A549 treated with AZD2906 at 1 μM for 4 hours (cell line): ENCODE results near the gene DAB2IP. TPM values are rescaled to one million over a fixed set of nuclear protein-coding genes. Genes with fewer than 3 reads are reported as not detected.

Source experiments
- total RNA-seq: library from RNA; stranded (reverse); fragments of 200-300 nt; extraction: Qiagen RNA extraction; gene quantifications from 5 replicates; pipeline ENCODE4 v1.2.3, GENCODE V29; 2022

The DAB2IP gene
- total RNA-seq: 9.8 to 14.0 TPM (median 11.2 TPM) in 5 replicates

DNA sequence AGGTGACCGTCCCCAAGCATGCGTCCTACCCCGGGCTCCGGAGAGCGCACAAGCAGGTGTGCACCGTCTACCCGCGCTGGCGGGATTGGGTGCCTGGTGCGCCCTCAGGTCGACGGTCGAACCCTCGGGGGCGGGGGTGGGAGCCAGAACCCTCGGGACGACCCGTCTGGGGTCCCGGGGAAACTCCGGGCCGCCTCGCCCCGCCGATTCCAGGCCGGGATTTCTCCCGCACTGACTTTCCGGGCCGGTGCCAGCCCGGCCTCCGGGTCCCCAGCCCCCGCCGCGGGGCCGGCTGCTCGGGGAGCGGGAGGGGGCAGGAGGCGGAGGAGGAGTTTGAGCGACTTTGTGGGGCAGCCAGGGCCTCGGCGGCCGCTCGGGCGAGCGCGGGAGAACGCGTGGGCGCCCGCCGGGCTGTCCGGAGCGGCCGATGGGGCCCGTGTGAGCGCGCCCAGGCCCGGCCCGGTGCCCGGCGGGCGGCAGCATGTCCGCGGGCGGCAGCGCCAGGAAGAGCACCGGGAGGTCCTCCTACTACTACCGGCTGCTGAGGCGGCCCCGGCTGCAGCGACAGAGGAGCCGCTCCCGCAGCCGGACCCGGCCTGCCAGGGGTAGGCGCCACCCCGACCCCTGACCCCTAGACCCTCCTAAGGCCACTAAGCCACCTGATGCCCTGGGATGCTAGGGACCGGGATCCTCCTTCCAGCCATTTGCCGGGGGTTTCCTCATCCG, at the start of gene DAB2IP:
Gene DAB2IP, plus strand, starts transcription at position 340 of the 726 bp plus-strand sequence. Its CDS starts 142 bp downstream, at position 482.

Other genes with a start within 250 kb of the DAB2IP start
- gene GGTA1, start 151.8 kb upstream of the DAB2IP start, total RNA-seq: not detected in 5 replicates